HG02840 (cell line): Measurements from ENCODE around the gene HOXD11.

ENCODE experiments used
- ATAC-seq: cut with Tn5 transposase; IDR thresholded peaks from one replicate; pipeline ENCODE4 v1.9.1; 2021; ENCODE audit warnings: mild to moderate bottlenecking, moderate library complexity, moderate number of reproducible peaks; ENCODE audit not compliant: unreplicated experiment, low FRiP score

Gene HOXD11

GRCh38 chr2:176080540-176081375, 26.3 kb upstream of the HOXD11 start:
- ATAC-seq = no peak

GRCh38 chr2:176081376-176081836, 25.7 kb upstream of the HOXD11 start:
- ATAC-seq = no peak

GRCh38 chr2:176081837-176082524, 25.1 kb upstream of the HOXD11 start:
- no peak for ATAC-seq

GRCh38 chr2:176082525-176082823, 24.6 kb upstream of the HOXD11 start:
- ATAC-seq = no peak

GRCh38 chr2:176082824-176083751, 24.0 kb upstream of the HOXD11 start:
- ATAC-seq = no peak

- no peak for ATAC-seq
Observed at GRCh38 chr2:176083796-176084261, 23.3 kb upstream of the HOXD11 start, which contains the start of gene EVX2. TSS of gene EVX2 (minus strand) at chr2:176083962. CDS start at chr2:176083776, 186 bp downstream.

GRCh38 chr2:176084611-176085119, 22.4 kb upstream of the HOXD11 start:
- ATAC-seq = no peak

GRCh38 chr2:176085120-176085788, 21.8 kb upstream of the HOXD11 start:
- no peak for ATAC-seq

GRCh38 chr2:176085861-176086771, 21.0 kb upstream of the HOXD11 start:
- ATAC-seq = no peak

GRCh38 chr2:176087330-176088047, 19.6 kb upstream of the HOXD11 start:
- no peak for ATAC-seq

- no peak for ATAC-seq
Observed at GRCh38 chr2:176088048-176088936, 18.8 kb upstream of the HOXD11 start.

GRCh38 chr2:176088937-176089842, 17.9 kb upstream of the HOXD11 start:
- ATAC-seq = no peak

- ATAC-seq = no peak
Observed at GRCh38 chr2:176089843-176090395, 17.2 kb upstream of the HOXD11 start.

- no peak for ATAC-seq
Observed at GRCh38 chr2:176090862-176091261, 16.2 kb upstream of the HOXD11 start.

GRCh38 chr2:176091329-176092258, 15.5 kb upstream of the HOXD11 start:
- no peak for ATAC-seq
